ENCODE measurements around the gene METTL21C. TPM values are rescaled to one million over a fixed set of nuclear protein-coding genes. Genes with fewer than 3 reads are reported as not detected.

Gene METTL21C
- total RNA-seq, 2 donors from 2014 or later = not detected

DNA sequence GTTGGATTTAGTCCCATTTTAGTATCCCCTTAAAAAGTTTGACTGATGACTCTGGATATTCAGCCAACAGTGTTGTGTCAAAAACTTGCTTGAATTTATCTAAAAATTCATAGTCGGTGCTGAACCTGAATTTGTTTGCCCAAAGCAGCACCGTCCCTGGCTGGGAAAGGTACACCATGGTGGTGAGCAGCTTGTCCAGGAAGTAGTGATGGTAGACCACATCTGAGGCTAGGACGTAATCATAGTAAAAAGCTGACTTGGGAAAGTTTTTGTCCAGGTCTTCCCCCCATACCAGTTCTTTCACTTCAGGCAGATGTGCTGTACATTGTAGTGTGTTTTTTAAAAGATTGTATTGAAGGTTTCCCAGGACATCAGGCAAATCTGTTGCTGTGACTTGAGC, 8.8 kb downstream of the METTL21C start:
- Histone ChIP-seq H3K4me1 (ENCODE audit: control insufficient read depth in 1 of 2, low read depth in 2 of 2) (no peaks in the 10 kb centered on the region), H3K36me3 (no peaks in the 10 kb centered on the region), H3K27me3 (replicated peaks; ENCODE audit: insufficient read depth) (no peaks in the 10 kb centered on the region), H3K9me3 (no peaks in the 10 kb centered on the region), H3K4me3 (no peak overlapping the region), H3K27ac (no peak overlapping the region)
- DNase-seq (ENCODE audit: low spot score) = no peak
- no peak for ATAC-seq (ENCODE audit: insufficient number of reproducible peaks, low FRiP score, low read depth)
- TF ChIP-seq, protein P1, sequence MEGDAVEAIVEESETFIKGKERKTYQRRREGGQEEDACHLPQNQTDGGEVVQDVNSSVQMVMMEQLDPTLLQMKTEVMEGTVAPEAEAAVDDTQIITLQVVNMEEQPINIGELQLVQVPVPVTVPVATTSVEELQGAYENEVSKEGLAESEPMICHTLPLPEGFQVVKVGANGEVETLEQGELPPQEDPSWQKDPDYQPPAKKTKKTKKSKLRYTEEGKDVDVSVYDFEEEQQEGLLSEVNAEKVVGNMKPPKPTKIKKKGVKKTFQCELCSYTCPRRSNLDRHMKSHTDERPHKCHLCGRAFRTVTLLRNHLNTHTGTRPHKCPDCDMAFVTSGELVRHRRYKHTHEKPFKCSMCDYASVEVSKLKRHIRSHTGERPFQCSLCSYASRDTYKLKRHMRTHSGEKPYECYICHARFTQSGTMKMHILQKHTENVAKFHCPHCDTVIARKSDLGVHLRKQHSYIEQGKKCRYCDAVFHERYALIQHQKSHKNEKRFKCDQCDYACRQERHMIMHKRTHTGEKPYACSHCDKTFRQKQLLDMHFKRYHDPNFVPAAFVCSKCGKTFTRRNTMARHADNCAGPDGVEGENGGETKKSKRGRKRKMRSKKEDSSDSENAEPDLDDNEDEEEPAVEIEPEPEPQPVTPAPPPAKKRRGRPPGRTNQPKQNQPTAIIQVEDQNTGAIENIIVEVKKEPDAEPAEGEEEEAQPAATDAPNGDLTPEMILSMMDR (IDR thresholded peaks at IDR 0.05) = no peak

DNA sequence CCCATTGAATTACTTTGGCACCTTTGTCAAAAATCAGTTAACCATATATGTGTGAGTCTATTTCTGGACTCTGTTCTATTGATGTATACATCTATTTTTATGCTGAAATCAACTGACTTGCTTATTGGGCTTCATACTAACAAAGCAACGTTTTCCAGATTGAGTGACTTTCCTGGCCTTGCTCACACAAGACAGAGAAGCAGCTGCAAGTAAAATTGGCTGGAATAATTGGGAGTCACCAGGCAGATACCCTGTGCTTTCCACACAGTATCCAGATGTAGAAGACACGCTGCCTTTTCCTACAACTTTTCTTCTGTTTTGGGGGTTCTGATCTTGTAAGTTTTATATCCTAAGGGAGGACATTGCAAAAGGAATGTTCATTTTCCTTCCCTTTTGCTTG, 11.2 kb downstream of the METTL21C start:
- ATAC-seq (ENCODE audit: insufficient number of reproducible peaks, low FRiP score, low read depth) = no peak
- TF ChIP-seq, protein P1 (IDR thresholded peaks at IDR 0.05) = no peak
- Histone ChIP-seq H3K4me1 (ENCODE audit: control insufficient read depth in 1 of 2, low read depth in 2 of 2) (no peaks in the 10 kb centered on the region), H3K4me3 (no peak overlapping the region), H3K36me3 (peaks cover 4% of the 10 kb centered on the region), H3K9me3 (no peaks in the 10 kb centered on the region), H3K27ac (no peak overlapping the region), H3K27me3 (replicated peaks; ENCODE audit: insufficient read depth) (no peaks in the 10 kb centered on the region)
- DNase-seq (ENCODE audit: low spot score) = no peak

DNA sequence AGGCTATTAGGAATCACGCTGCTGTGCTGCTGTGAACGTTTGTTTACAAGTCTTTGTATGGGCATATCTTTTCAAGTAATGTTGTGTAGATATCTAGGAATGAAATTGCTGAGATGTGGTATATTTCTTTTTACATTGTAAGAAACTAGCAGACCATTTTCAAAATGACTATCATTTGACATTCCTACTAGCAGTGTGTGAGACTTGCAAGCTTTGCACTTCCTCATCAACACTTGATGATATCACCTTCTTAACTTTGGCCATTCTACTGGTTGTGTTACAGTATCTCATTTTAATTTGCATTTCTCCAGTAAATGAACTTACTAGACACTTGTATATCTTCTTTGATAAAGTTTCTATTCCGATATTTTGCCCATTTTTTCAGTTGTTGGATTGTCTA, 12.1 kb downstream of the METTL21C start:
- Histone ChIP-seq H3K9me3 (no peaks in the 10 kb centered on the region), H3K4me1 (ENCODE audit: control insufficient read depth in 1 of 2, low read depth in 2 of 2) (no peaks in the 10 kb centered on the region), H3K27me3 (replicated peaks; ENCODE audit: insufficient read depth) (no peaks in the 10 kb centered on the region), H3K27ac (no peak overlapping the region), H3K4me3 (no peak overlapping the region), H3K36me3 (peaks cover 4% of the 10 kb centered on the region)
- ATAC-seq (ENCODE audit: insufficient number of reproducible peaks, low FRiP score, low read depth) (no peak), DNase-seq (ENCODE audit: low spot score) (no peak)
- TF ChIP-seq, protein P1 (IDR thresholded peaks at IDR 0.05) = no peak

DNA sequence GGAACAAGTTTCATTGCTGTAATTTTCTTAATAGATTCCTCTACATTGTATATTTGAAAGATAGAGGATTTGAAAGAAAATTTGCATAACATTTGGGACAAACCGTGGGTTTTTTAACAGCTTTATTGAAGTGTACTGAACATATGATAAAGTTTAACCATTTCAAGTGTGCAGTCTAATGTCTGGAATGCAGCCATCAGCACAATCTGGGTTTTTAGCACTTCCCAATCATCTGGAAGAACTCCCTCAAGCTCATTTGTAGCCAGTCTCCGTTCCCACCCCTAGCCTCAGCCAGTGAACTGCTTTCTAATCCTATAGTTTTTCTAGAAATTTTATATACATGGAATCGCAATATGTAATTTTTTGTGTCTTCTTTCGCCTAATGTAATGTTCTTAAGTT, 12.6 kb downstream of the METTL21C start:
- Histone ChIP-seq H3K9me3 (no peaks in the 10 kb centered on the region), H3K4me3 (no peak overlapping the region), H3K4me1 (ENCODE audit: control insufficient read depth in 1 of 2, low read depth in 2 of 2) (no peaks in the 10 kb centered on the region), H3K27ac (no peak overlapping the region), H3K27me3 (replicated peaks; ENCODE audit: insufficient read depth) (no peaks in the 10 kb centered on the region), H3K36me3 (peaks cover 4% of the 10 kb centered on the region)
- TF ChIP-seq, protein P1 (IDR thresholded peaks at IDR 0.05) = no peak
- no peak for ATAC-seq (ENCODE audit: insufficient number of reproducible peaks, low FRiP score, low read depth)
- DNase-seq (ENCODE audit: low spot score) = no peak

DNA sequence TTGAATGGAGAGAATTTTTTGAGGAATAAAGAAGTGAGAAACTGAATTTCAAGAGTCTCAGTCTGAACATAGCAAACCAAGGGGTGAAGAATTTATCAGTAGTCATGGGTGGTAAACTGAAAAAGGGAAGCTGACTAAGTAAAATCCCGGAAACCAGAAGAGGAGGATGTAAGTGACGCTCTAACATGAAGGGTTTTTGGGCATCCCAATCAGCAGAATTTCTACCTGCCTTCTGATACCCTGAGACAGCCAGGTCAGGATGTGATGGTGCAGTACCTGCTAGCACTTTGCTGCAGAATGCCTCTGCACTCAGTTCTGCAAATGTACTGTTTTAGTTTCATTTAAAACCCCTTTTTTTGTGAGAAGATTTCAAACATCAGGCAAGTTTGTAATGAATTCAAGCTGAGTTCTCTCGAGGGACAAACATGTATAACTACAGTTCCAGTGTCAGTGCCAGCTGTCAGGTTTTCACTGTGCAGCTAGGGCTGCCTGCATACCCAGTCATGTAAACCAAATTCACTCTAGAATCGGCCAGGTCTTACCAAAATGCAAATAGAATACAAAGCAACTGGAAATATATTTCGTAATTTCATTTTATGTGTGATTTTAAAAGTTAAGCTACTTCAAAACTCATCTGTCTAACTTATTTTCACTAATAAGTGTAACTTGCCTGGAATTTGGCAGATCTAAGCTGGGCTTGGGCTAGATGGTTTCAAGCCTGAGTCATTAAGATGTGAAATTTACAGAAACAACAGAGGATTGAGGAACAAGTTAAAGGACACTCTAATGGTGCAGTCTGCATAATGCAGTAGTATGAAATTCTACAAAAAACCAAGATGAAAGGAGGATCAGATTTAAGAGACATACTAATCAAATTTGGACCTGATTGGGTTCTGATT, 13.8 kb downstream of the METTL21C start:
- no peaks in the 10 kb centered on the region for H3K4me1 ChIP-seq (ENCODE audit: control insufficient read depth in 1 of 2, low read depth in 2 of 2)
- no peak overlapping the region for H3K27ac ChIP-seq
- H3K27me3 ChIP-seq (replicated peaks; ENCODE audit: insufficient read depth) = no peaks in the 10 kb centered on the region
- H3K36me3 ChIP-seq = peaks cover 4% of the 10 kb centered on the region
- no peak for DNase-seq (ENCODE audit: low spot score)
- TF ChIP-seq, protein P1 (IDR thresholded peaks at IDR 0.05) = no peak
- no peak overlapping the region for H3K4me3 ChIP-seq
- H3K9me3 ChIP-seq = no peaks in the 10 kb centered on the region
- no peak for ATAC-seq (ENCODE audit: insufficient number of reproducible peaks, low FRiP score, low read depth)
